ENCODE data around the gene APCDD1L.
"Not testable (repeated sequence)": the region's sequence is repeated elsewhere in the genome, so short reads cannot be mapped to it uniquely, and the experiment has no call there.

APCDD1L gene

DNA sequence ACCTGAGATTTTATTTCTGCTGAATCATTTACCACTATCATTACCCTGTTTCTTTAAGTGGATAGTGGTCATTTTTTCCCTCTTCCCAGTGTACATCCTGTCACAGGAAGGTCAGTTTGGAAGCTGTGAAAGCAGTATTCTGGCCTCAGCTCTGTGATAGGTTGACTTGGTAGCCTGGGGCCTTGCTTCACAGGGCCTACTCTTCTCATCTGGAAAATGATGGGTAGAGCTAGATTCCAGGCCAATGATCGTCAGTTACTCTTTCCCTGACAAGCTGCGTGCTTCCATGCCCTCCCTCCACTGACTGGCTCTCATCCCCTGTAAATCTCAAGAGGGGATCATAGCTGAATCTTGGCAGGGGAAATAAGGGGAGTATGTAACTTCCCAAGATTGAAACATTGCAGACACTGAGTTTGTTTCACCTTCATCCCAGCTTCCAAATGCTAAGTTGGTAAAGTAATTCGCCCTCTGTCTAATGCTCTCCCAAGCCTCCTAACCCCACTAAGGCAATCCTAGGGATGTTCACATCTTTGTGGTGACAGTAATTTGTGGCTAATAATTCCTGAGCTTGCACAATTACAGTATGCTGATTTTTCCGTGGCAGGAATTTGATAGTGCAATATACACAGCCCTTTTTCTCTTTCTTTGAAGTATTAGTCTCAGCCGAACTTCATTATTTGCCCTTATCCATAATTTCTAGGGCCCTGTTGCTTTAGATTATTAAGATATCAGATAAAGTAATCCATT, 75.0 kb downstream of the APCDD1L start:
- no peak for DNase-seq (ENCODE audit: low read depth in 3 of 3)

- no peak for DNase-seq (ENCODE audit: low read depth in 3 of 3)
Observed at GRCh38 chr20:58438970-58439808, 76.0 kb downstream of the APCDD1L start.

DNA sequence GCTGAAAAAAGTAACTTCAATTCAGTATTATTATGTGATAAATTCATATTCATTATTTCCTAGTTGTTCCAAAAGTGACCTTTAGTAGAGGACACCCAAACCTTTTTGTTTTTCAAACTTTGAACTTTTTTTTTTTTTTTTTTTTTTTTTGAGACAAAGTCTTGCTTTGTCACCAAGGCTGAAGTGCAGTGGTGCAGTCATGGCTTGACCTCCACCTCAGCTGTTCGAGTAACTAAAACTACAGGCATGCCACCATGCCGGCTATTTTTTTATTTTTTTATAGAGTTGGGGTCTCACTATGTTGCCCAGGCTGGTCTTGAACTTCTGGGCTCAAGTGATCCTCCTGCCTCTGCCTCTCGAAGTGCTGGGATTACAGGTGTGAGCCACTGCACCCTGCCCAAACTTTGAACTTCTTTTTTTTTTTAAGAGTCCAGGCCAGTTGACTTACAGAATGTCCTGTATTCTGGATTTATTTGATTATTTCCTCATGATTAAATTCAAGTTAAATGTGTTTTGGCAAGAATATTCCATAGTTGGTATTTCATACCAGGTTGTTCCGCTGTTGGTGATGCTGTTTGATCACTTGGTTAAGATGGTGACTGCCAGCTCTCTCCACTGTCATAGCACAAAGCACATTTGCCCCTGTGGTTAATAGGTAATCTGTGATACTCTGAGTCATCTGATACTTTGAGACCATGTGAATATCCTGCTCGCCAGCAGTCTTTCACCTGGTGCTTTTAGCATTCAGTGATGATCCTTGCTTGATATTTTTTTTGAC, 78.1 kb downstream of the APCDD1L start:
- DNase-seq (ENCODE audit: low read depth in 3 of 3) = no peak

GRCh38 chr20:58435237-58435636, 80.0 kb downstream of the APCDD1L start:
- DNase-seq (ENCODE audit: low read depth in 3 of 3) = no peak

GRCh38 chr20:58434326-58434725, 80.9 kb downstream of the APCDD1L start:
- no peak for DNase-seq (ENCODE audit: low read depth in 3 of 3)

GRCh38 chr20:58433759-58434158, 81.4 kb downstream of the APCDD1L start:
- DNase-seq (ENCODE audit: low read depth in 3 of 3) = no peak

DNA sequence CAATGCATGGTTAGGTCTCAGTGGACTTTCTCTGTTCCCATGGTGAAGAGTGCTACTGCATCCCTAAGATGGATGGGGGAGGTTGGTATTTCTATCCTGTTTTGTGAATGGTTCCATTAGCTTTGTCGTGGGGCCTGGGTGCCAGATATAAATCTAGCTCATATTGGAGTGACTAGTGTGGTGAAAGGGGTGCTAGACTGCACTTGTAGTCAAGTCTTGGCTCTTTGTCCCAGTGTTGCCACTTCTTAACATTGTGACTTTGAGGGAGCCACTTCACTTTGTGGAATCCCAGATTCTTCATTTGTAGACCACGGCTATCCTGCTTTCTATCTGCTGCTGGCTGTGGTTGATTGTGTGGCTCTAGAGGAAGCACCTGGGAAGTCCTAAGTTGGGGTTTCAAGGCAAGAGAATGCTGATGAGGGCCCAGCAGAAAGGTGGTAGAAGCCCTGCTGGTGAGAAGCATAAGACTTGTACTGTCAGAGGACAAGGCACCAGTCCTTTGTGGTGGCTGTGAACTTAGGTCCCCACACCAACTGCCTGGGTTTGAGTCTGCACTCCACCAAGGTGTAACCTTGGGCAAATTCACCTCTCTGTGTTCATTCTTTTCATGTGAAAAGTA, 82.1 kb downstream of the APCDD1L start:
- DNase-seq (ENCODE audit: low read depth in 3 of 3) = no peak

- no peak for DNase-seq (ENCODE audit: low read depth in 3 of 3)
Observed at GRCh38 chr20:58432186-58432954, 82.8 kb downstream of the APCDD1L start.

DNA sequence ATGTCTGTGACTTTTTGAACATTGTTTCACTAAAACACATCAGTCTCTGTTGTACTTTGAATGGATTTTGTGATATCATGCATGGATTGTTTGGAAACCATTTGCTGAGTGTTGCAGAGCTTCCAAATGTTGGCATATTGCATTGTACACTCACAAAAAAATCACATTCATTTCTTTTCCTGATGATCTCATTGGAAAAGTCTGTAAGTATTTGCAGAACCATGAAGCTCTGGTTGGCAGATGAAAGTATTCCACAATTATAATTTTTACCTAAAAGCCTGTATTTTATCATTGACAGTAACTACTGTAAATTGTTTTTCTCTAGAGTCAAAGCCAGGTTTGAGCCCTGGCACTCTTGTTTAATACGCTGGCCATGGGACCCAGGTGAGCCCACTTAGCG, 84.1 kb downstream of the APCDD1L start:
- DNase-seq (ENCODE audit: low read depth in 3 of 3) = no peak

GRCh38 chr20:58429303-58429702, 85.9 kb downstream of the APCDD1L start:
- DNase-seq (ENCODE audit: low read depth in 3 of 3) = no peak

GRCh38 chr20:58428364-58428763, 86.8 kb downstream of the APCDD1L start:
- no peak for DNase-seq (ENCODE audit: low read depth in 3 of 3)

- DNase-seq (ENCODE audit: low read depth in 3 of 3) = not testable (repeated sequence)
Observed at GRCh38 chr20:58427571-58427970, 87.6 kb downstream of the APCDD1L start.

DNA sequence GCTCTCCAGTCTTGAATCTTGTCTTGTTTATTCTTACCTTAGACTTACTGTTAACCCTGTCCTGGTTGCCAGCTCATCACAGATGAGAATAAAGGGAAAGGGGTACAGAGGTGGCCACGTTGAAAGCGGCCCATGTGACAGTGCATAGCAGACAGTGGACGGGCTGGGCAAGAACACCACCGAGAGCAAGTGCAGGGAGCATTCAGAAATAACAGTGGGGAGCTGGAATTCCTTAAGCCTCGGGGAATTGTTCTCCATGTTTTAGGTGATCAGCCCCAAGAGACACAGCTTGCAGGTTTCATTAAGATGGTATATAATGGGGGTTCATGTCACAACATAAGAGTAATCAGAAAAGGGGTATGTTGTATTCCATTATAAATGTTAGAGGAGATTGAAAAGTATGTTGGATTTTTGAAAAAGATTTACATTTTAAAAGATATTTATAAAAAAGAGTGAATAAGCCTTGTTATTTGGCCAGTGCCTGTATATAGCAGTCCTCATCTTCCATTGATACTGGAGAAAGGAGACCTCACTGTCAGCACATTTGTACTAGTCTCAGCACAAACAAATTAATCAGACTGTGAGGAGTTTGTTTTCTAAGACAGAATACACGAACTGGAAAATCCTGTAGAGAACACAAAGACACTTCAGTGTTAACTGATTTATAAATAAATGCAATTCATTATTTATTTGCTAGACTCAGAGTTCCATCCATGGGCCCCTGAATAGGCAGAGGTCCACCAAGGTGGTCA, 90.8 kb downstream of the APCDD1L start:
- no peak for DNase-seq (ENCODE audit: low read depth in 3 of 3)

DNA sequence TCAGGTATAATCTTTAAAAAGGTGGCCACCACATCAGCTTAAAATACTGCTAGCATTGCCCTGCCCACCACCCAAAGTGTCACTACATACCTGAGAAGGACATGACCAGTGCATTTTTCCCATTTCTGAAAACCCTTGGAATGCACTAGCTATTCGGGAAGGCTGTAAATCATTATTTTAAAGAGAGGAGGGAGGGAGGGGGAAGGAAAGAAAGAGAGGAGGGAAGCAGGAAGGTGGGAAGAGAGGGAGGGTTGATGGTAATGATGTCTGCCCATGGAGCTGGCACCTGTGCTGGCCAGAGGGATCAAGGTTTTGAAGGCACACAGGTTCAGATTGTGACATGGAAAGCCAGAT, 93.7 kb downstream of the APCDD1L start:
- no peak for DNase-seq (ENCODE audit: low read depth in 3 of 3)

DNA sequence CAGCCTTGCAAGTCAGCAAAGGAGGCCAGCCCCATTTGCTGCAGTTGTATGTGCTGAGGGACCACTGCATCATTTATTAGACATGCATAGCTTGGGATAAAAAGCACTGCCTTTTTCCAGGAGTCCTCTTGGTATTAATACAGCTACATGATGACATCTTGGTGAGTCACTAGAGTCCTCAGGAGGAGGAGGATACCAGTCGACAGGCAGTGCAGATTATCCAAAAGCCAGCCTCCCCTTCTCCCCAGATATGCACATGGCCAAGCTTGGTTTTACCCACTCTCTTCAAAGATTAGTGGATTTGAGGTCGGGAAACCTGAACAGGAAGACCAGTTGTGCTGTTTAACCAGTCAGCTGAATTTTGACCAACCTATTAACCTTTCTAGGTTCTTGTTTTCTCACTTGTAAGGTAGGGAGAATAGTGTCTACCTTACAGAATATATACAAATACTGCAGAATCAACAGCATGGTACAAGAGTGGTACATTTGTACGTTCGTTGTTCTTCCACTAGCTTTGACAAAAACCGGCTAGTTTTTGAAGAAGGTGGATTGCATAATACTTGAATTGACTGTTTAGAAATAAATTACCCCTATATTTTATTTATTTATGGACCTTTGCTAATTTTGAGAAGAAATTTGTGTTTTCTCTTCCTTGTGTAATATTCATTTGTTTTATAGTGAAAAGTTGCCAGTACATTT, 94.3 kb downstream of the APCDD1L start:
- no peak for DNase-seq (ENCODE audit: low read depth in 3 of 3)

DNA sequence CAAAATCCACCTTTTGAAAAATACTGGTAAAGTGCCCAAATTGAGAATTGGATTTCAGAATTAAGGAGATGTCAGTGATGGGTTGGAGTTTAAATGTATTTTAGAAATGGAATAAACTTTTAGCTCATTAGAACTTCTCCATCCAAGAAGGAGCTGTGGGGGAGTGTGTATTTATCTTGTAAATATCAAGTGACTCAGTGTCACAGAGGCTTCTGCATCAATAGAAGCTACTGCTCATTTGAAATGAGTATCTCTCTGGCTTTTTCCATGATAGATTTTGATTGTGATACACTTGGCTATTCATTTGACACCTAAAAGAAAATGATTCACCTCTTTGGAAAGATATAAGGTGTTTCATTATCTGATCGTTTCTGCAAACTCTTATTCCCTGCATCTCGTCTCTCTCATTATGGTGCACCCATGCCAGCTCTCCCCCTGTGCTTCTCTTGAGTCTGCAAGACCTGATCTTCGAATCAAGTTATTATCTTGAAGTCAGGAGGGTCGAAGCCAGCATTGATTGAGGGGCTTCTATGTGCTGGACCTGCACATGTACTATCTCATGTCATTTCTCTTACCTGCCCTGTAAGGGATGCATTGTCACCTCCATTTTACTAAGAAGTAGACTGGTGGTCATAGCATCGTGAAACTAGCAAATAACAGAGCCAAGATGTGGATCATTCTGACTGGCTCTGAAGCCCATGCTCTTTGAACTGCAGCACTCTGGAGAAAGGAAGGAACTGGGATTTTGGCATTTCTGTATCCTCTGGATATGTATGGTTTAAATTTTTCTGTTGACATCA, 96.0 kb downstream of the APCDD1L start:
- DNase-seq (ENCODE audit: low read depth in 3 of 3) = no peak

- no peak for DNase-seq (ENCODE audit: low read depth in 3 of 3)
Observed at GRCh38 chr20:58417438-58417837, 97.8 kb downstream of the APCDD1L start.

DNA sequence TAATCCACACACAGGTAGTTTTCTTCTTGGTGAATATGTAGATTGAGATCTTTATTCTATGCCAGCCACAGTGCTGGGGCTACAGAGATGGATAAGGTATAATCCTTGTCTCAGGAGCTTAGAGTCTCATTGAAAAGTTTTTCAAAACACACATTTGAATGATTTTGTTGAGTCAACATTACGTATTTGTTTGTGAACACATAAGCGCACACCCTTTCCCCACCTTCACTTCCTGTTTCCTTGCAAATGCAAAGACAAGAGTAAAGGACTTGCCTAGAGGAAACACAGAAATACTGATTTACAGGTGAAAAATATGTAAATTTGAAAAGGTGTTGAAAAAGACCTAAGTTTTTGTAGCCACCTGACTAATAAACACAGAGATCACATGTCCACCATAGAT, 98.4 kb downstream of the APCDD1L start:
- DNase-seq (ENCODE audit: low read depth in 3 of 3) = no peak

- no peak for DNase-seq (ENCODE audit: low read depth in 3 of 3)
Observed at GRCh38 chr20:58416057-58416456, 99.1 kb downstream of the APCDD1L start.
